SK-N-MC (cell line): Measurements from ENCODE around the gene NAGK.

Experiments used
- EZH2 ChIP-seq: fragments of 200-600 bp; sonication (generic); IDR thresholded peaks from one replicate; pipeline ENCODE4 v1.6.1; 2017; ENCODE audit warnings: antibody characterized with exemption
- FOXP2 ChIP-seq: optimal IDR thresholded peaks from 2 replicates; pipeline ENCODE3; 2011; ENCODE audit warnings: mild to moderate bottlenecking, moderate library complexity; ENCODE audit not compliant: insufficient read depth; ENCODE audit errors: extremely low read length, control extremely low read depth
- POLR2AphosphoS5 ChIP-seq: IDR thresholded peaks from 2 replicates; pipeline ENCODE4 v1.6.1; 2012; ENCODE audit warnings: mild to moderate bottlenecking, low read depth, low read length, borderline replicate concordance

GRCh38 chr2:71068218-71069035 lies at the start of gene NAGK:
- TF ChIP-seq EZH2 = no peak
- TF ChIP-seq POLR2AphosphoS5 = peak; percentile 98
- no peak for TF ChIP-seq FOXP2
